ENCODE data around the gene CYP1B1.
"Not testable (repeated sequence)": the region's sequence is repeated elsewhere in the genome, so short reads cannot be mapped to it uniquely, and the experiment has no call there.

The CYP1B1 gene

DNA sequence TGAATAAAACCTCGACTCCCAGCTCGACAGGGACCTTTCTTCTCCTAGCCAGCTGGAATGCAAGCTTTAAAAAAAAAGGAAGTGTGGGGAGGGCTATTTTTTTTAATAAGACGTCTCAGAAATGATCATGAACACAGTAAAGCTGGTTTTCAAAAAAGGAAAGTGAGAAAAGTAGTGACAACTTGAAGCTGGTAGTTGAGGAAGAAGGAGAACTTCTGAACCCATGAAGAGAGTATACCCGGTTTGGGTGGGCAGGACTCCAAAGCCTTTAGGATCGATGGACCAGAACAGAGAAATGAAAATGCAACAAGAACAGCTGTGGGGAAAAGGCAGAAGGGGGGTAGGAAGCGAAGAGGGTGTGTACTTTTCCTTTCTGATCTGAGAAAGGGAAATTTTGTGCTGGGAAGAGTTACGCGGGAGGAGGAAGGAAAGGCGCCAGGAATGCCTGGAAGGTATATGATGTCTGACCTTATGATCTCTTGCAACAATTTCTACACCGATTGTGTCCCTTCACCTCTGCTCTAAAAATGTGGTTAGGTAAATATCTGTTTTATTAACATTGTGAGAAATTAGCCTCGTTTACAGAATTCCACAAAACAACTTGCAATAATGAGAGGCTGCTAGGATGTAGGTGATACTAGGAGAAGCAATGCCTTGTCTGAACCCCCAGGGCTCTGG is 22.6 kb upstream of the CYP1B1 start:
- no peak for DNase-seq

DNA sequence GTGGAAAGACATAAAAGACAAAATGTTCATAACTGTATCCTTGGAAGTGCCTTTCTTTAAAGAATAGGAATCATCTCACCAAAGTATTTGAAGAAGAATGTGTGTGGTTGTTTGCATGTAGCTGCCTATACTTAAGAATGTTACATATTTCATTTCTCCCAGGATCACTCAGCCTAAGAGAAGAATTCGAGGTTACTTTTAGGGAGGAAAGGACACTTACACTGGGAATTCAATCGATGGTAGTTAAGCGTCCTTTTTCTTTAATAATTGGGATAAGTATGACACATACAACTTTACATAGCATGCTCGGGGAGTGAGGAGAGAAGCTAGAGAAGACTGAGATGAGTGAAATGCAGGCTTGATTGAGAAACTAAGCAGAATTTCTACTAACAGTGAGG is 22.0 kb upstream of the CYP1B1 start:
- DNase-seq, result no peak

DNA sequence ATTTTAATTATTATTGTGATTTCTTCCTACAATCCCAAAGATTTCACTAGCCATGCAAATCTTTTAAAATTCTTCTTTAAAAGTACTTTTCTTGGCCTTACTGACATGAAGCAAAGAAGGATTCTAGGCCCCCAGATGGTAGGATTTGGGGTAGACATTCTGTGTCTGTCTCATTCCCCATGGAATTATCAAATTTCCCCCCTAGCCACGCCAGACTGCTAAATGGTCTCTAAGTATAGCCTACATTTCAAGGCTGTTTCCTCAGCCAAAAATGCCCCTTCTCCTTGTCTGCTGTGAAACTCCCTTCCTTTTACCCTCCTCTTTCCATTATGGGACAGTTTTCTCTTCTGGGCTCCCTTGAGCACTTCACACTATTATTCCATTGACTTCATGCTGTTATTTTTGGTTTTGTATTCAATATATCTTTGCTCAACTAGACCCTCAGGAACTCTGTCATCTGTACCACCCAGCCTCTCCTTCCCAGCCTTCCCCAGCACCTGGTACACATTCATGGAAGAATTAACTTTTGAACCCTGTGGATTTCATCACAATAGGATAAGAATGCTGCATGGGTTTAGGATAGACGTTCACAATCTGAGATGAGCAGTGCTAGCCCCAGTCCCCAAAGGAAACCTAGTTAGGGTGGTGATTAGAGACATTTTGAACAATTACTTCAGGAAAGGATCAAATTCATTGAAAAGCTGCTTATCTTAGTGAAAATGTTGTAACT is 21.5 kb upstream of the CYP1B1 start:
- DNase-seq, result no peak

DNA sequence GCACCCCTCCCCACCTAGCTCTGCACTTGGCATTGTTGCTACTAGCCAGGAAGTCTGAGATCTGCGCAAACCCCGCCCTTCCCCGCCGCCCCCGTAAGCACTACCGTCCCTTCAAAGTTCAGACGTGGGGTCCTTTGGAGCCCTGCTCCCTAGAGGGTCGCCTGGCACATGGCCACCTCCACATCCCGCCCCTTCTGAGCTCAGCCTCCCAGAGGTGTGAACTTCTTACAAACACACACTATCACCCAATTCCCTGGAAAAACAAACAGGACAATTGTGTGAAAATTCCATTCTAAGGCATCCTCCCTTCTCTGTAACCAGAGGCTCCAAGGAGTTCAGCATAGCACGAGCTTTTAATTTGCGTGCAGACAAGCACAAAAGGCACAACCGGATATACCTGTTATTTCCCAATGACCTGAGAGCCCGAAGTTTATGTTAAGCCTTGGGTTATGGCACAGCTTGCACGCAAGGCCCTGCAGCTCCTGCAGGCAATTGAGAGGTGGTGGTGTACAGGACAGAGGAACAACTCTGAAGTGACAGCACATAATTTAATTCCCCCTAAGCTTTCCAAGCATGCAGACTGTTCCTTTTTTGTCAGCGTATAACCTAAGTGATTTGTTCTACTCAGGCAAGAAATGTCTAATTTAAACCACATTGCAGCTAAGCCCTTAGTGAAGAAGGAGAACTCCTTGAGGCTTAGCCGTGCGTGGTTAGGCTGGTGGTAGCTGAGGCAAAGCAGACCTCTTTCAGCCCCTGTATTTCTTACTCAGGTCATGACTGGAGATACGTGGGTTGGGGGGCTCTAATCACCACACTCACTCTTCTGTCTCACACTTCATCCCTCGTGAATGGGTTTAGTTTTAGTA is 20.3 kb upstream of the CYP1B1 start:
- no peak for DNase-seq

DNA sequence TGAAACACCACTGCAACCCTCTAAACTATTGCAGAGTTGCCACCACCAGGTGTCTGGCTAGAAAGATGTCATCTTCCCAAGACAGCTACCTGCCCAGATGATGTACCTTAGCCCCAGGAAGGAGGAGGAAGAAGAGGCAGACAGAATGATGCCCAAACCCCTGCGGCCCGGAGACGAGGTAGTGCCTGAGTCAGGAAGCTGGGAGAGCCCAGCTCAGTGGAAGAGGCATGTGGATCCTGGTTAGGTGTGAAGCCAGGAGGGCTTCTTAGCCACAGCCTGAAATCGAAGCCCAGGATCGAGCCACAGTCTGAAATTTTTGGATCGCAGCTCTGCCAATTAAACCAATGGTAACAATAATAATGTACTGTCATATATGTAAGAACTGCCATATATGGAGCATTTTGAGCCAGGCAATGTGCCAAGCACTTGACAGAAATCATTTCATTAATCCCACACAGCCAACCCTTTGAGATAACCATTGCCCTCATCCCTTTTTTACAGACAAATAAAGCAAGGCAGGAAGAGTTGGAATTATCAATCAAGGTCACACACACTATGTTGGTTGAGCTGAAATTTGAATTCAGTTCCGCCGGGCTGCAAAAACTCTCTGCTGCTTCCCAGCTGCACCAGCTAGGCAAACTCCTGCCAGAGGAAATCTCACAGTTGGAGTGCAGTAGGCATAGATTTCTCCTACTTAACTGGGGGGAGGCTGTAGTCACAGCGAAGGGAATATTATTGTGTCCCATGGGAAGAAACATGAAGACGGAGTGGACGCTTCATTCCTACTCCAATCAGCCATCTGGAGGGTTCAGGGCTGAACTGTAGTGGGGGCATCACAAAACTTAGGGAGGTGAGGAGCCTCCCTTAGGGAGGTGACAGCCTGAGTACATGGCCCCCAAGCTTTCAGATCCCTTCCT is 19.4 kb upstream of the CYP1B1 start:
- DNase-seq, result no peak

DNA sequence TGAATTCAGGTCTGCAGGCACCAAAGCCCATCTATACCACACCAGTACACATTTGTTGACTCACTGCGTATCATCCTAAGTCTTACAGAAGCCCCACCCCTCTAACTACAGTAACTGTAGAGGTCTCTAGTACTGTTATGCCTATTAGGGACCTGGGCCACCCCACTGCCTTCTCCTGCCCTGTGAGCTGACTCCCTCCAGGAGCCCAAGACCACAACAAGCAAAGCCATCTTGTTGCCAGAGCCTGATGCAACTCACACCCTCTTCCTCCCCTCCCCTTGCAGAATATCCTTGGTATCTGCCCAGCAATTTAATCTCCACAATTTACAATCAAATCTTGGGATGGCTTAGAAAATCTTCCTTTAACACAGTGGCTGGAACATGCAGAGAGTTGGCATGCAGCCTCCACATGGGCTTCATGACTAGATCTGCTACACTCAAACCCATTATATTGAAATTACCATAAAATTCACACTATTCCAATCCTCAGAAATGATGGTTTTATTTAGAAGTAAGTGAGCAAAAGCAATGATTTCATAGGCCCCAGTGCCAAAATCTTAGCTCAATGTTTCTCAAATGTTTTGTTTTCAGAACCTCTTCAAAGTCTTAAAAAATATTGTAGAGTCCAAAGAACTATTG is 17.7 kb upstream of the CYP1B1 start:
- DNase-seq, result no peak

DNA sequence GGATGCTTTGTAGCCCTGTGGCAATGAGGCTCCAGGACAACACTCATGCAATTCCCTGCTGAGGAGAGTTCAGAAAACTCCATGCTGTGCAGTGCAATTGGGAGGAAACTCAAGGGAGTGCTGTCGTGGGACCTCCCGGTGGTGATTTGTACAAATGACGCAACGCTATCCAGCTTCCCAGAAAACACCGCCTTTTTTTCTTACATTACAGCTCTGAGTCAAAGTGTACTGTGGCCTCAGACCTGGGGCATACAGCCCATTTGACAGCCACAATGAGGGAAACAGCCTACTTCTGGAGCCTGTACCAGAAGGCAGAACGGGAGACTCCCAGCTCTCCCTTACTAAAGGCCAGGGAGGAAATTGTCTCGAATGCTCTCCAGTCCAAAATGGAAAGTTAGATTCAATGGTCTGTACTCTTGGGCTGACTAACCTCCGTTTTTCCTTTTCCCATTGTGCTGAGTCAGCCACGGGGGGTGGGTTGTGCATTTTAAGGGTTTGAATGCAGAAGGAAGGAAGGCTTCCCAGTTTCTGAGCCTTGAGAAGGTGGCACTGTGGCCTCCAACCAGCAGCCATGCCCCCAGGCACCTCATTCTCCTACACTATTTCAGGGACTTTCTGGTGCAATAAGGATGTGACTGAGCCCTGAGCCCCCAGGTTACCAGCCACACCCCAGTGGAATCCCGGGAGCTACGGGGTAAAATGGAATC is 16.4 kb upstream of the CYP1B1 start:
- DNase-seq, result no peak

DNA sequence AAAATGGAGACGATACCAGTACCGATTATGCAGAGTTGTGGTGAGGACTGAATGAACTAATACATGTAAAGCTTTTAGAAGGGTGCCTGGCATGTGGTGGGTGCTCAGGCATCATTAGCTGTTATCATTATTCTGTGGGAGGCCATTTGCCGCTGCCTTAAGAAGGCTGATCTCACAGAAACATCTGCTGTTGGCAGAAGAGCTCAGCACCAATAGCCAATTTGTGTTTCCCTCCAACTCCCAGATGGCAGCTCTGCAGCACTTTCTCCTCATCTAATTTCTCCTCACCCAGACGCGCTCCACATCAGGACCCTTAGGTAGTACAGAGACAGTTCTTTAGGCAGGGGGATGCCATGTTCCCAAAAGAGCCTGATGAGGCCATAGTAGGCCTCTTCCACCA is 15.8 kb upstream of the CYP1B1 start:
- no peak for DNase-seq

DNA sequence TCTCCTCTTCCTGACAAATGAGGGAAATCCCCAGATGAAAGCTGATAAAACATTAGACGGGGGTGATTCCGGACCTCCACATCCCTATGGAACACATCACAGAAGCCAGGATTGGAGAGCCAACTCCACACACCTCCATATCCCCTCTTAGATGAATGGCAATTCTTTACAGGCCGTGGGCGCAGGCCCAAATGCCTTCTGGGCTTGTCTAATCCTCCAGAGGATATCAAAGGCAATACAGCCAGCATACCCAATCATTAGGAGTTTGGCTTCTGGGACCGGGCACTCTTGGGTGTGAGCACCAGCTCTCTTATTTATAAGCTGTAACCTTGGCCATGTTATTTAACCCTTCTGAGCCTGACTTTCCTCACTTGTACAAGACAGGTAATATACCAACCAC is 15.0 kb upstream of the CYP1B1 start:
- DNase-seq, result no peak

DNA sequence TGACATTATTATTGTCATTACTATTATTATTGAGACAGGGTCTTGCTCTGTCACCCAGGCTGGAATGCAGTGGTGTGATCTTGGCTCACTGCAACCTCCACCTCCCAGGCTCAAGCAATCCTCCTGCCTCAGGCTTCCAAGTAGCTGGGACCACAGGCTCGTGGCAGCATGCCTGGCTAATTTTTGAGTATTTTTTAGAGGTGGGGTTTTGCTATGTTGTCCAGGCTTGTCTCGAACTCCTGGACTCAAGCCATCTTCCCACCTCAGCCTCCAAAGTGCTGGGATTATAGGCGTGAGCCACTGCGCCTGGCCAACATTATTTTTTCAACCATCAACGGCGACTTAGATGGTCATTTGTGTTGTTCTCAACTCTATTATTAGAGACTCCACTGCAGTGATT is 14.3 kb upstream of the CYP1B1 start:
- not testable (repeated sequence) for DNase-seq

DNA sequence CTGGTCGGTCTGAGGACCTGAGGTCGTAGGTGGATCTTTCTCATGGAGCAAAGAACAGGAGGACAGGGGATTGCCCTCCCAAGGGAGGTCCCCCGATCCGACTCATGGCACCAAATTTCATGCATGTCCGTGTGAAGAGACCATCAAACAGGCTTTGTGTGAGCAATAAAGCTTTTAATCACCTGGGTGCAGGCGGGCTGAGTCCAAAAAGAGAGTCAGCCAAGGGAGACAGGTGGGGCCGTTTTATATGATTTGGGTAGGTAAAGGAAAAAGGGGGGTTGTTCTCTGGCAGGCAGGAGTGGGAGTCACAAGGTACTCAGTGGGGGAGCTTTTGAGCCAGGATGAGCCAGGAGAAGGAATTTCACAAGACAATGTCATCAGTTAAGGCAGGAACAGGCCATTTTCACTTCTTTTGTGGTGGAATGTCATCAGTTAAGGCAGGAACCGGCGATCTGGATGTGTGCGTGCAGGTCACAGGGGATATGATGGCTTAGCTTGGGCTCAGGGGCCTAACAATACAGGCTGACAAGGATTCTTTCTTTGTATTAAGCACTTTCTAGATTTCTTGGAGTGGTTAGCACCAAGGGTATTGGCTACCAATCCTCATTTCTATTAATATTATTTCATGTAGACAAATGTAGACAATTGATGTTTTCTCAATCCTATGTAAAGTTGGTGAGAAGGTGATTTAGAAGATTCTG is 10.2 kb upstream of the CYP1B1 start:
- DNase-seq, result not testable (repeated sequence)

DNA sequence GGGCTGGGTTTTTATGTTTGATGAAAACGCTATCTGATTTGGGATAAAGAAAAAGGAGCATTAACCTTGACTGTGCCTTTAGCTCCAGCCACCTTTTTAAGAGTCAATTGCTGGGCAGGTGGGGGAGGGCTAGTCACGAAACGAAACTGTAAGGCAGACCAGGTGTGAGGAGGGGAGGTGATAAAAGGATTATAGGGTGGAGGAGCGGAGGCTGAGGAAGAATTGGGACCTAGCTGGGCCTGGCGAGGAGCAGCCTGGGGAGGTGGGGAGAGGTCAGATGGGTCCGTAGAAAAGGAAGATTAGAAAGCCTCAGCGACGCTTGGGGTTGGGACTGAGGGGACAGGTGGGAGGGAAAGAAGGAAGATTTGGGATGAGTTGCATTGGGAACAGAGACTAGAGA is 8.6 kb upstream of the CYP1B1 start:
- DNase-seq, result not testable (repeated sequence)

DNA sequence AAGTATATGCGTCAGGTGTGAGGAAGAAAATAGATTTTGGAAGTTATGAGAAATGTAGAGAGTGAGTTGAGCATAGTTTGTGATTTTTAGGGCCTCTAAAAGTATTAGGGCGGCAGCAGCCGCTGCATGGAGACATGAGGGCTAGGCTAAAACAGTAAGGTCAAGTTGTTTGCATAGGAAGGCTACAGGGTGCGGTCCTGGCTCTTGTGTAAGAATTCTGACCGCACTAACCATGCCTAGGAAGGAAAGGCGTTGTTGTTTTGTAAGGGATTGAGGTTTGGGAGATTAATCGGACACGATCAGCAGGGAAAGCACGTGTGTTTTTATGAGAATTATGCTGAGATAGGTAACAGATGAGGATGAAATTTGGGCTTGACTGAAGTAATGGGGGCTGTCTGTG is 6.8 kb upstream of the CYP1B1 start:
- not testable (repeated sequence) for DNase-seq

DNA sequence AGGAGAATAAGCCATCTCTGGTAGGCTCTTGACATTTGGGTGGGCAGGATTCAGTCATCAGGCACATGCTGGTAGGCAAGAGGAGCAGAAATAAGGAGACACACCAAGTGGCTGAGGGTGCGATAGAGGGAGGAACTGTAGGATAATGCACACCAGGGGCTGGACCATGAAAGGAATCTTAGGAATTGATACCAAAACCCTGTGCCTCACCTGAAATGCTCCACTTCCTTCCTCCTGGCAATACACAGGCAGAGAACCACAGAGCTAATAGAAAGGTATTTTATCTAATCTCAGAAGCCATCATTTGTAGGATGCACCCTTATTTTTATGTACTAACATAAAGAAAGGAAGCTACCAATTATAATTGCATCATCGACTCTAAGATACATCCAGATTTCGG is 4.4 kb upstream of the CYP1B1 start:
- no peak for DNase-seq

DNA sequence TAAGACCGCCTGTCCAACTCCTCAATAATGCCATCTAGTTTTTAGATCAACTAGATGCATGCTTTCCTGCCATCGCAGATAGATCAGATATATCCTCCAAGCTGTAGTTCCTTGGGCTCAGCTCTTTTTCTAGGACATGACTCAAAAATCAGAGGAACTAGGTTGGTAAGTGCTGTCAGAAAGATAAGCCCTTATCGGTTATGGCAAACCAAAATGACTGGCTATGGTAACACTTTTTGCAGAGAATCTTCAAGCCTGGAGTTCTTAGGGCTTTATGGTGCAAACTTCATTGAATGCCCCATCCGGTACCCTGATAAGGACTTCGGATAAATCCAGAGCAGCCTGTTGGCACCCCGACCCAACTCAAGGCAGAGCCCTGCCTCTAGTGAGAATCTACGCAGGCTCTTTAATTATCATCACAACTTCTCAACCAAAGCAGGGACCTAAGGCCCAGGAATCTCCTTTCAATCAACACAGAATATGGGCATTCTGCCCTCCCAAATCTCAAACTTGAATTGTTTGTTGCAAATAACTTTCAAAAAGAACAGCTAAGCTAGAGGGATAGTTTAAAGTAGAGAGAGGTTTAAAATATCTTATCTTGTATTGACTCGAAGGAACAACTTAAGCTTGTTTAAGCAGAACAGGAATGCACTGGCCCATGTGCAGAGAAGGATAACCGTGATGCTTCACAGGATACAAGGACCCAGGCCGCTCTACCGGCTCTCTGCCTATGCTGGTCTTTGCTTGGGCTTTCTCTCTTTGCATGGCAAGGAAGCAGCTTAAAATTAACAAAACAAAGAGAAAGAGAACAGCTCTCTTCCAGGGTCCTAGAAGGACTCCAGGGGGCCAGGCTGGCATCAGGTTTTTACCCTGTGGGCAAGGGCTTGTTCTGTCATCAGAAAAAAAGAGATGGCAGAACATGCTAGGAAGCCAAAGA is 3.4 kb upstream of the CYP1B1 start:
- DNase-seq, result no peak

DNA sequence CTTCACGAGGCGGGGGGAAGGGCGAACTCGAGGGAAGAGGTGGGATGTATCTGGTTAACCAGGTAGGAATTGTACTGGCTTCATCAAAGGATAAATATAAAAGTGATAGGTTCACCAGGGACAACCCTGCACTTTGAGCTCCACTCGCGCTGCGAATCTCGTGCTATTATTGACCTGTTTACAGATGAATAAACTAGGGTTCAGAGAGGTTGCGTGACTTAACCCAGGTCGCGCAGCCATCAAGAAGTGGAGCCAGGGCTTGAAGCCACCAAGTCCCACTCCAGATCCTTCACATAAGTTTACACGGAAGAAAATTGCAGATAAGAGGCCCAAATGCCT is 1.4 kb upstream of the CYP1B1 start:
- no peak for DNase-seq

DNA sequence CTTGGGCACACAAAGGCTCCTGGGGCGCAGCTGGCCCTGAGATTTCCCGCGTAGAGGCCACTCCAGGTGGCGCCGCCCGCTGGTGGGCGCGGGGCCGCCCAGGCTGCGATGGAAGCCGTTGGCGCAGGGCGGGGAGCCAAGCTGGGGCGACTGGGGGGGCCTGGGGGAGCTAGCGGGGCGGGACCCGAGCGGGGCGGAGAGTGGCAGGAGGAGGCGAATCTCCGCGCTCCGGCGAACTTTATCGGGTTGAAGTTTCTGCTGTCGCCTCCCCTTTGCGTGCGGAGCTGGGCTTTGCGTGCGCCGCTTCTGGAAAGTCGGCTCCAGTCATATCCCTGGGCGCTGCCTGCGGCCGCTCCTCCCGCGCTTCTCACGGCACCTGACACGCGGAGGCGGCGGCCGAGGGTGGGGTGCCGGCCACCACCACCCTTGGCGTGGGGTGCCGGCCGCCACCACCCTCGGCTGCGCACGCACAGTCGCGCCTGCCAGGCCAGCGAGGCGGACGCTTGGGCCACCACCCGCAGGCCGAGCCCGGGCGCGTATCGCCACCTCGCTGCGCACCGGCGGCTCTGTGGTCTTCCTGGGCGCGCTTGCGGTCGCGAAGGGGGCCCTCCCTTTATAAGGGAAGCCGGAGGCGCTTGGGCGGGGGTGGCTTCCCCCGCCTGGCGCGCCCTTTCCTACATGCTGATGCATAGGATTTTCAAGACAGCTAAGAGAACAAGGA is 919 bp upstream of the CYP1B1 start:
- peak; percentile 90 for DNase-seq

DNA sequence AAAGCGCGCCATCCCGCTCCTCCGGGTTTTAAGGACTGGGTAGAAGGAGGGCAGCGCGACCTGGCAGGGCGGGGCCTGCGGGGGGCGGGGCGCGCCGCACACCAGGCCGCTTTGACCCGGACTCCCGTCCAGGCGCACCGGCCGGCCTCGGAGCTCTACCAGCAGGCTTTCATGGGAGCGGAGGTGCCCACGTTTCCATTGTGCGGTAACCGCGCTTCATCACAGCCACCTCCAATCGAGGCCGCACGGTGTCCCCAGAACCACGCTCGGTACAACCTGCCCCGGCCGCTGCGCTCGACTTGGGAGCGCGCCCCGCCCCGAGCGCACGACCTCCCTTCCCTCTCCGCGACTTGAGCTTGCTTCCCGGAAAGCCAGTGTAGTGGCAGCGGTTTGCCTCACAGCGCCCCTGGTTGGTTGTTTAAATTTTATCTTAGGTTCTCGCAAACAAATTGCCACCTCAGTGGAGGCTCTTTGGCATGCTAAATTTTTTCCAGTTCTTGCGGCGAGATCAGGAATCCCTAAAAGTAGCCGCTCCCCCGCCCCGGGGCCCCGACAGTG is 280 bp upstream of the CYP1B1 start:
- peak; percentile 81 for DNase-seq
